H1 (cell line): ENCODE results near the gene SIPA1L2. TPM values are rescaled to one million over a fixed set of nuclear protein-coding genes. Genes with fewer than 3 reads are reported as not detected.

Source experiments
- CHD7 ChIP-seq: fragments of 300-600 bp; sonication (generic); IDR thresholded peaks from 2 replicates; pipeline ENCODE4 v1.7.1; 2012; ENCODE audit warnings: low read length, moderate library complexity, mild to moderate bottlenecking, inconsistent platforms; ENCODE audit not compliant: insufficient replicate concordance
- polyA plus RNA-seq, 7 experiments: library from polyadenylated mRNA; depleted of rRNA in 3 of 7; stranded (reverse) in 5 of 7; unstranded in 2 of 7; fragments of >200 nt in 5 of 7; fragments of 200-250 nt in 2 of 7; gene quantifications; 1 replicate in 5 of 7; 2 replicates in 1 of 7; 4 replicates in 1 of 7; pipeline versions ENCODE4 v1.2.1 to v1.2.3, GENCODE V29; 2011 to 2013; ENCODE audit warnings: missing spikeins in 2 of 7, mixed read lengths in 2 of 7
- total RNA-seq: library from RNA; stranded (reverse); fragmentation: NEBNext Ultra II Directional; extraction: Animal tissue kit (Norgen Biotek cat#: 25700); gene quantifications from 2 replicates; pipeline ENCODE4 v1.2.1, GENCODE V29; 2021

The SIPA1L2 gene
- total and polyA plus RNA-seq, 2 of the 8 experiments (the other 6 are each of a cell fraction or from before 2014, with no cell fraction given) = 7.7 to 13.2 TPM

GRCh38 chr1:232586679-232587078 is 43.3 kb downstream of the SIPA1L2 start (continued):
- no peak for TF ChIP-seq CHD7
